A375 (cell line): ENCODE measurements around the gene HSPA4L. TPM values are rescaled to one million over a fixed set of nuclear protein-coding genes. Genes with fewer than 3 reads are reported as not detected.

Experiments
- total RNA-seq: library from RNA; depleted of rRNA; stranded (reverse); fragments of >200 nt; shearing (Covaris generic); gene quantifications from 2 replicates; pipeline ENCODE4 v1.2.3, GENCODE V29; 2014; rRNA removed

Gene HSPA4L
- total RNA-seq: 2.1 and 3.6 TPM in 2 replicates

GRCh38 chr4:127782275-127783025 is at the start of gene HSPA4L:
Gene HSPA4L (plus strand): TSS chr4:127782322. CDS start chr4:127782551, 229 bp downstream.

GRCh38 chr4:127880763-127881562 is 98.8 kb downstream of the HSPA4L start, which contains the start of gene PLK4:
Gene PLK4 (plus strand): TSS chr4:127880893. CDS start chr4:127881135, 242 bp downstream.

Other genes starting within 250 kb of the HSPA4L start
- gene INTU, start 149.4 kb upstream of the HSPA4L start, total RNA-seq: 1.4 and 1.9 TPM in 2 replicates
- gene SLC25A31, start 51.9 kb upstream of the HSPA4L start, total RNA-seq: not detected in 2 replicates
- gene PLK4, start 98.6 kb downstream of the HSPA4L start, total RNA-seq: 40.0 and 45.1 TPM in 2 replicates
- gene MFSD8, start 182.9 kb downstream of the HSPA4L start, total RNA-seq: 8.3 and 9.0 TPM in 2 replicates
- gene ABHD18, start 183.1 kb downstream of the HSPA4L start, total RNA-seq: 2.1 and 3.8 TPM in 2 replicates